ENCODE results near the gene ZCCHC14.
"Not testable (repeated sequence)": the region's sequence is repeated elsewhere in the genome, so short reads cannot be mapped to it uniquely, and the experiment has no call there.

The ZCCHC14 gene

DNA sequence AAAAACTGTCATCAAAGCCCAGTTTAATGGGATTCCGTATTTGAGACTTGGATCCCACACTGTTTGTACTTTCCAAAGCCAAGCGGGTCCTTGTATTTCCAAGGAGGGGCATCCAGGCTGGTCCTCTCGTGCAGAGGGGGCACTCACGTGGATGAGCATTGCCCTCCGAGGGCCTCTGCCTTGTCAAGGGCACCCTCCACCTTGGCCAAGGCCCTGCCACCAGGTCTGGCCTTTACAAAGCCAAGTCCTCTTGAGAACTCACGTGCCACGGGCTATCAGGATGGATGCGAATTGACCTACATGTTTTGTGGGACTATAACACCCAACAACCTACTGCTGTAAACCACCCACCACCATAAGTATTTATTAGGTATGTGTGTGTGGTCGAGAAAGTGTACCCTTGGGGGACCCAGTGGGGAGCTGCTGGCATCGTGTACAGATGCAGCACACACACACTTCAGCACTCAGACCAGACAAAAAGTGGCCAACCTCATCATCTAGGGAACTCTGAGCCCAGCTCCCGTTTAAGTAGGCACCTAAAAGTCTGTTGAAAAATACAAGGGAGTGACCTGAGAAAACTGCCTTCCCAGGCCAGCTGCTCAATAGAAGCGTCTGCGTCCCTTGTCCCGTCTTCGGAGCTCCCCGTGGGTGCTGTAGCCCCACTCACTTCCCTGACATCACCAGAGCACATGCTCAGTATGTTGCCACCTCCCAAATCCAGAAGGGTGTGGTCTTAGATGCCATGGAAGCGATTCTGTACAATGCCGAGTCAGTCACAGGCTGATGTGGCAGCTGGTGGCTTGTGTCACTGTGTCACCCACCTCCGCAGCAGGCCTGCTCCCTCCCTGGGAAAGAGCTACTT, 87.8 kb downstream of the ZCCHC14 start:
- no peak for DNase-seq

DNA sequence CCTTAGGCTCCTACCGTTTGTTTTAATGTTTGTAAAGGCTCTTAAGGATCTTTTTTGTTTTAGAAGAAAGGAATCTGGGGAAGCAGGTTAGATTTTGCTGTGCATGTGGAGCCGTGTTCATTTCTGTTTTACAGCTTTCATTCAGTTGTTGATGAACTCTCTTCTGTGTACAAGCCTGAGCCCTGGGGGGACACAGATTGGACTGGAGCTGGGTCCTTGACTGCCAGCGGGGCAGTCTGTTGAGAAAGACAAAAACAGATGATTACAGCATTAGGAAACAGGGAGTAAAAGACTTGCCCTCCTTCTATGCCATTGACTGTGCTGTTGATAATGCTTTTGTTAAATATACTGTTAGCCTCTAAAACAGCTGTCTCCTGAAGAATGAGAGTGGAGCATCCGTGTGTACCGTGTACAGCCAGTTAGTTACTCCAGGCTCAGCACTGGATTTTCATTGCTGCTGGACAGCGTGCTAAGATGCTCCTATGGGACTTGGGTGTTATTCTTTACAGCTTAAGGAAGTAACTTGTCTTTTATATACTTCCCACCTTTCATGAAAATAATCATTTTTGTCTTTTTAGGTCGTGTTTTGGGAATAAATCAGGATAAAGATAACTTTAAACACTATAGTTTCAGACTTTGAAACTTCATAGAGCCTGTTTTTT, 97.5 kb downstream of the ZCCHC14 start:
- no peak for DNase-seq

DNA sequence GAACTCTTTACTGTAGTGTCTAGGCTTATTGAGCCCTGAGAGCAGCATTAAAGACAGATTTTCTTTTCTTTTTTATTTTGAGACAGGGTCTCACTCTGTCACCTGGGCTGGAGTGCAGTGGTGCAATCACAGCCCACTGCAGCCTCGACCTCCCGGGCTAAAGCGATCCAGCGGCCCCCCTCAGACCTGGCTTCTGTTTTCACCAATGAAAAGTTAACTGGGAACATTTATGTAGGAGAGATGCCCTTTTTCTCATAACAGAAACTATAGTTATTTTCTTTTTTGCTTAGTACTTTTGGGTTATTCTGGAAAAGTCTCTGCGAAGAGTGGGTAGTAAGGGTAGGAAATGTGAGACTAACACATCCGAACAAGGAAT, 99.2 kb downstream of the ZCCHC14 start:
- no peak for DNase-seq

DNA sequence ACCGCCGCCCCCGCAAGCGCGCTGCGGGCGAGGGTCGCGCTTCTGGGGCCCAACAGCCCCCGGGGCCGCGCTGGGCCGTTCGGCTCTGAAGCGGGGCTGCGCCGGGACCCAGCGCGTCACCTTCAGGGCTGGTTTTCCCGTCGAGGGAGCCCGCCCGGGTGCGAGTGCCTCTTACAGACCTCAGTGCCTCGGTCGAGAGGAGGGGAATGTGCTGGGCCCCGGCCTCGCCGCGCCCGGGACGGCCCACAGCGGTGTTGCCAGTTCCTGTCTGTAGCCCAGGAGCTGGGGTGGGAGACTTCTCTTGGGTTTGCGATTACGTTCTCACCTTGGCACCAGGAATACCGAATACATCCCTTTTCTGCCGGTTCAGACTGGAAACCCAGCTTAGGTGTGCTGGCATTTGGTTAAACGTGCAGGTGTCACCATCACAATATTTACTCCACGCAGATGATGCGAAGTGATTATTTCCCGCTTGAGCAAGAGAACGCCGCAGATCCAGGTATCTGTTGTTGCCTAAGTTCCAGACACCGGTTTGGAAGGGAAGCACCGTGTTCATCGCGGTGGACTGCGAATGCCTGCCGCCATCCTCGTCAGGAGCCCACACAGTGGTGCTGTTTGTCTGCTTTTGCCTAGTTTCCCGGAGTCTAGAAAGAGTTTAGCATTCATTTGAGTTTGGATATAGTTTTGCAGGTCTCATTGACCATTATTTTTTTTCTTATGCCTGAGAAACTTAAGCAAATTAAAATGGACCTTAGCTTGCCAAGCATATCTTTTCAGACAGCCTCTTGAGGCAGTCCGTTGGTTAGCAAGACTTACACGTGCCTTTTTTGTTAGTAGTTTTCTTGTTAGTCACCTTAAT, 99.8 kb downstream of the ZCCHC14 start:
- no peak for DNase-seq

DNA sequence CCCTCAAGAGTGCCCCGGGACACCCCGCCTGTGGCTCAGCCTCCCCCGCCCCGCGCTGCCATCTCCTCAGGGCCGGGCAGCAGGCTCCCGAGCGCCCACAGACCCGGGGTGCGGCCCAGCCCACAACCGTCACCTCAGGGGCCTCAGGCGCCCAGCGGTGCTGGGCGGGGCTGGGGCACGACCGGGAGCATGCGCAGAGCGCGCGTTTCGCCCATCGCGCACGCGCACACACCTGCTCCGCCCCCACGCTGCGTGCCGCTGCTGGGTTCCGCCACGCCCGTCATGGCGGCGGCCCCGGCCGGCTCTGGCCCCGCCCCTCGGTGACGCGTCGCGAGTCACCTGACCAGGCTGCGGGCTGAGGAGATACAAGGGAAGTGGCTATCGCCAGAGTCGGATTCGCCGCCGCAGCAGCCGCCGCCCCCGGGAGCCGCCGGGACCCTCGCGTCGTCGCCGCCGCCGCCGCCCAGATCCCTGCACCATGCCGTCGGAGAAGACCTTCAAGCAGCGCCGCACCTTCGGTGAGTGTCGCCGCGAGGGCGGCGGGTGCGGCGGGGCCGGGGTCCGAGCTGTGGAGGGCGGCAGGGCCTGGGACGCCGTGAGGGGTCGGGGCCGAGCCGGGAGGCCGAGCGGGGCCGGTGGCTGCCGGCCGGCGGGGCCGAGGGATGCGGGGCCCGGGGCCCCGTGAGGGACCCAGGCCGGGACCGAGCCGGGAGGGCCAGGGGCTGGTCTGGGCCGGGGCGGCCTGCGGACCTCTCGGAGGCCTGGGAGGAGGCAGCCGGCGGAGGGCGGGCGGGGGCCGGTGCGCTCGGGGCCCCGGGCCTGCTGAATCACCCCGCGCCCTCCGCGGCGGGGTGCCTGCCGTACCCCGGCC, 100.6 kb downstream of the ZCCHC14 start, which contains the start of gene MAP1LC3B:
MAP1LC3B (plus strand) TSS at position 387 of the 871 bp plus-strand sequence; CDS start at position 479, 92 bp downstream.
- DNase-seq, result peak; percentile 92

DNA sequence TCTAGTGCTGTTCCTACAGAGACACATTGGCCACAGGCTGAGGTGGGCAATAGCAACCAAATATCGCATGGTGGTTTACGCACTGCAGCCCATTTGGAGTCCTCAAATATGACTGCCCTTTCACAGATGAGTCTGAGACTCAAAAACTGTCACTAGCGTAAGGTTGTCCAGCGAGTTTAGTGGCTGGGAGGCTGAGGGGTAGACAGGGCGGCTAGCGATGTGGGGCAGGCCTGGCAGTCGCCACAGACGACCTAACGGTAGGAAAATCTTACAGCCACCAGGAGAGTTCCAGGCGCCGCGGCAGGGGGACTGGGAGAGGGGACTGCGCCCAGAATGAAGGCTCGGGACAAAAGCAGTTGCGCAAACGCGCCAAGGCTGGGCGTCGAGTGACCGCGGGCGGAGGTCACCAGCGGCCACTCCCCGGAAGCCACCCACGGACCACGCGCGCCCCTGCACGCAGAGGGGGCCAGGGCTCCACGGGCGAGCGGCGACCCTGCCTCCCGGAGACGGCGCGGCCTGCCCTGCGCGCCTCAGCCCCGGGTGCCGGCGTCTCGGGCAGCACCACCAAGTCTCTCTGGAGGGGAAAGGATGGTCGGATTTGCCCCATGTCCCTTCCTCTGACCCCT, 101.4 kb downstream of the ZCCHC14 start:
- peak; percentile 20 for DNase-seq

DNA sequence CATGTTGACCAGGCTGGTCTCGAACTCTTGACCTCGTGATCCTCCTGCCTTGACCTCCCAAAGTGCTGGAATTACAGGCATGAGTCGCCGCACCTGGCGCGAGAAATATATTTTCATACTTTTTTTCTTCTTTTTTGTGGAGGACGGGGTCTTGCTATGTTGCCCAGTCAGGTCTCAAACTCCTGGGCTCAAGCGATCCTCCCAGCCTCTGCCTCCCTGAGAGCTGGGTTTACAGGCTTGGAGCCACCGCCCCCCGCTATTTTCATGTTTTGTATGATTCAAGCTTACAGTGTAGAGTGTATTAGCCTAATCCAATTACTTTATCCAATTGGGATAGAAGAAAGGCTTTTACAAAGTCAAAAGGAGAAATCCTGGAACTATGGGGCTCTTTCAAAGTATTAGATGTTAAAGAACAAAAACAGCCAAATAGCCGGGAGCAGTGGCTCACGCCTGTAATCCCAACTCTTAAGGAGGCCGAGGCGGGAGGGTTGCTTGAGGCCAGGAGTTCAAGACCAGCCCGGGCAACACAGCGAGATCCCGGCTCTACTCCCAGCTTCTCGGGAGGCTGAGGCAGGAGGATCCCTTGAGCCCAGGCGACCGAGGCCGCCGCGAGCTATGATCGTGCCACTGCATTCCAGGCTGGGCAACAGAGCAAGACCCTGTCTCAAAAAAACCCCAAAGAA, 102.0 kb downstream of the ZCCHC14 start:
- no peak for DNase-seq

DNA sequence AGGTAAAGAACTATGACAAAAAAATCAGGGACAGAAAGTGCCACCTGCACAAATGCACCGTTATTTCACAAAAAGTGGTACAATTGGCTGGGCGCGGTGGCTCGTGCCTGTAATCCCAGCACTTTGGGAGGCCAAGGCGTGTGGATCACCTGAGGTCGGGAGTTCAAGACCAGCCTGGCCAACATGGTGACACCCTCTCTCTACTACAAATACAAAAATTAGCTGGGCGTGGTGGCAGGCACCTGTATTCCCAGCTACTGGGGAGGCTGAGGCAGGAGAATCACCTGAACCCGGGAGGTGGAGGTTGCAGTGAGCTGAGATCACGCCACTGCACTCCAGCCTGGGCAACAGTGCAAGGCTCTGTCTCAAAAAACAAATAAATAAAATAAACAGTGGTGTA, 102.9 kb downstream of the ZCCHC14 start:
- not testable (repeated sequence) for DNase-seq

DNA sequence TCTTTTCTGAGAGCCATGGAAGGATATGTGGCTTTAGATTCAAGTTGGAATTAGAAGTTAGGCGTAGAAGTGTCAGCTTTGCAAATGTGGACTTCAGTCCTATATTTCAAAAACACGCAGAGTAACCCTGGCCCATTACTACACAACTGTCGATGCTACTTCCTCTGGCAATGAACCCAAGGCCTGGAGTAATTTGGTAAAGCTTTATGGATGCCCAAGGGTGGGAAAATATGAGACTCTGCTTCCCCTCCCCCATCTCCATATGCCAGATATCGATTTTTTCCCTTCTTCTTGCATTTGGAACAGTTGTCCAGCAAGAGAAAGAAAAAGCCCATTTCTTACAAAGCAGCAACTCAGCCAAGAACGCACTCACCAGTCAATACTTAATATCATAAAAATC, 103.6 kb downstream of the ZCCHC14 start:
- no peak for DNase-seq

DNA sequence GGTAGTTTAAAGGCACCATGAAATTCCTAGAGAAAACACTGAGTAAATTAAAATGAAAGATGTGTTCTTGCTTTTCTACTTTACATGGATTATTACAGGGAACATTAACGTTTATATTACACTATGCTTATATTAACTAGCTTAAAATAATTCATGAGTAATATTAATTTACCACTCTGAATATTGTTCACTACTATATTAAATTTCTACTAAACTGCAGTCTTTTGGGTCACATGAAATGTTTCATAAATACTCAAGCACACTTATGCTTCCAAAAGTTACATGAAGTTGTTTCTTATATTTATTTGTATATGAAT, 104.0 kb downstream of the ZCCHC14 start:
- no peak for DNase-seq

DNA sequence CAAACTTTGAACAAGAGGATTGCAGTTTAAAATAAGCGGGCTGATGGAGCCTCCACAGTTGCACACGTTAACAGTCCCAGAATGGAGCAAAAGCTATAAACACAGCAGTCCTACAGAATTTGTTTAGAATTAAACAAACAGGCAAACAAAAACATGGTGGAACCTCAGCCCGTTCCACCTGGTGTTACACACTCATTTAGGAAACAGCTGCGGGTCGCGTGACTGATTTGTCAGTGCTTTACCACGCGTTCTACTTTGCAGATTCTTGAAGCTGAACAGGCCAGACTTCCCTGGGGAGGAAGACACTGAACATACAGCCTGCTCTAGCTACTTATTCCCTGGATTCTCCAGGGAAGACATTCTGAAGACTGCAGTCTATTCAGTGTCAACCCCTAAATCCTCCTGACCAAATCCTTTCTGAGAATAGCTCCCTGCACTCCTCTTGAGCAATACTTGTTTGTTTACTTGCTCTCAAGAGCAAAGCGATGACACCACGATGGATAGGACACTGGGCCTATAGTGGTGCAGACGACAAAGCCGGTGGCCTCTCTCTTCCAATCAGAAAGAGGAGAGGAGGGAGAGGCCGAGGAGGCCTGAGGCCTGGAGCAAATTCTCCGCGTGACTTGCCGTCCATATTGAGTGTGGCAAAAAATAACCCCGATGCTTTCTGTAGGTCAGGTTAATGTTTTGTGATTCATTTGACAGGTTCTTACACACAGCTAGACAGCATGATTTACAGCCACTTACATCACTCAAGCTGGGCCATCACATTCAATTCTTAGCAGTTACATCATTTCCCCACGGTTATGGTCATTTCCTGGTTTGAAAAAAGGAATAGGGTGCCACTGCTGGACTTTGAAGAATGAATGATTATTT, 104.6 kb downstream of the ZCCHC14 start:
- peak; percentile 100 for DNase-seq

DNA sequence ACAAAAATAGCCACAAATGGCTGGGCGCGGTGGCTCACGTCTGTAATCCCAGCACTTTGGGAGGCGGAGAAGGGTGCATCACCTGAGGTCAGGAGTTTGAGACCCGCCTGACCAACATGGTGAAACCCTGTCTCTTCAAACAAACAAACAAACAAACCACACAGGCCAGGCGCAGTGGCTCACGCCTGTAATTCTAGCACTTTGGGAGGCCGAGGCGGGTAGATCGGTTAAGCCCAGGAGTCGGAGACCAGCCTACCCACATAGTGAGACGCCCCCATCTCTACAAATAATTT, 108.0 kb downstream of the ZCCHC14 start:
- DNase-seq, result not testable (repeated sequence)

DNA sequence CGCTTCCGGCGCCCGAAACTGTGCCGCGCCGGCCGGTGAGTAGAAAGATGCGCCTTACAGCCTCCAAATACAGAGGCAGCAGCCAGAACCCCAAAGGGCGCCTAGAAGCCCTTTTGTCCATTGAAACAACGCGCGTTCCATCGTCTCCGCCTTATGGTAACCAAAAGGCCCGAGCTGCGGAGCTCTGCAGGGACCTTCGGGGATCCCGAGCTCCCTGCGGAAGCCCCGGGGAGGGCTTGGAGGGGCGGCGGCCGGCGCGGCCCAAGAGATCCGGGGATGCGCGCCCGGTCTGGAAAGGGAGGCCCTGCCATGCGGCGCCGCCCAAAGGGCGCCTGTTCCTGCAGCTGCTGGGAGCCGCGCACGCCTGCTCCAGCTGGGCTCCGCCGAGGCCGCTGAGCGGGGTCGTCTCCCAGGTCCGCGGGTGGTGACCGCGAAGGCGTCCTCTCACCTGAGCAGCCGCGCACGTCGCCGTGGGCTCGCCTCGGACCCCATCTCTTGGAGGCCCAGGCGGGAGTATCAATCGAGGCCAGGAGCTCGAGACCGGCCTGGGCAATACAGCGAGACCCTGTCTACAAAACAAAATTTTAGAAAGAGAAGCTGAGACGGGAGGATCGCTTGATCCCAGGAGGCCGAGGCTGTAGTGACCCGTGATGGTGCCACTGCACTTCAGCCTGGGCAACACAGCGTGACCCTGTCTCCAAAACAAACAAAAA, 108.5 kb downstream of the ZCCHC14 start:
- DNase-seq, result peak; percentile 85

DNA sequence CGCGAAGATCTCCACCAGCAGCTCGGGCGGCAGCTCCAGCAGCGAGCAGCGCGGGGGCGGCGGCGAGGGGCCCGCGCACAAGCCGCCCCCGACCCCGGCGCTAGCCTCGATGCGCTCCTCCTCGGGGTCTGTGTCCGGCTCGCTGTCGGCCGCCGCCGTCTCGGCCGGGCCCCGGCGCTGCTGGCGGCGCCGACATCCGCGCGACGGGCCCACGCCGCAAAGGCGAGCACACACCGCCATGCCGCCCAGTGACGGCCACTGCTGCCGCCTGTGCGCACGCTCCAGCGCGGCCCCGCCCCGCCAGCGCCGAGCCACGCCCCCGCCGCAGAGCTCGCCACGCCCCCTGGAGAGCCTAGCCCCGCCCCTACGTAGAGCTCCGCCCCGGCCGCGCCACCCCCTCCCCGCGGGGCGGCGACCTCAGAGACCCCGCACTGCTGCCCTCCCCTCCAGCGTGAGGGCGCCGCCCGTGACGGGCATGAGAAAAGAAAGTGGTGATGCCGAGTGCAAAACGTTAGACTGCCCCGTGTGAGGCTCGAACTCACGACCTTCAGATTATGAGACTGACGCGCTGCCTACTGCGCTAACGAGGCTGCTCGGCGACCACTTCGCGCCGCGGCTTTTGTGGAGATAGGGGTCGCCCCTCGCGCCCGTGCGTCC, 109.2 kb downstream of the ZCCHC14 start, which contains the start of gene FBXO31:
FBXO31 (minus strand) TSS at position 272 of the 657 bp plus-strand sequence; CDS start at position 240, 32 bp downstream.
- peak; percentile 90 for DNase-seq

DNA sequence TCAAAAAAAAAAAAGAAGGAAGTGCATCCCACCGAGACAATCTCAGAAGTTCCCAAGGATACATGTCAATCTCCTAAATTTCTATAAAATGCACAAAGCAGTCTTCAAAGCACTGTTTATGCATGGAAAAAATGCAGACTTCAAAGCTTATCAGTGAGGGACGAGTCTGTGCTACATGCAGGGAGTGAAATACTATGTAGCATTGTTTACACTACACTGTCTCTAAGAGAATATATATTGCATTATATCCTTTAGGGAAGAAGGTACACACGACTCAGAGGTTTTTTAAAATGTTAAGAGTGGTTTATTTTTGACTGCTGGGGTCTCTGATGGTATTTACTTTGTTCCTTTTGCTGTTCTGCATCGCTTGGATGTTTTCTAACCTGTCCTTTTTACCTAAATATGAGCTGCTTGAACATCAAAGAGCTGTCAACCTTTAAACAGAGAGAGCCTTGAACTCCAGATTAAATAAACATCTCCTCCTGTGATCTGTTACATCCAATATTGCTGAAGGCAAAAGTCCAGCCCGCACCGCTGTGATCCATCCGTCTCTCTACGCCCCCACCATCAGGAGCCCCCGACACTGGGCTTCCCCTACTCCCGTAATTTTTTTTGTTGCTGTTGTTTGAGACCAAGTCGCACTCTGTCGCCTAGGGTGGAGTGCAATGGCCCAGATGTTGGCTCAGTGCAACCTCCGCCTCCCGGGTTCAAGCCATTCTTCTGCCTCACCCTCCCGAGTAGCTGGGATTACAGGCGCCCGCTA, 110.6 kb downstream of the ZCCHC14 start:
- no peak for DNase-seq

DNA sequence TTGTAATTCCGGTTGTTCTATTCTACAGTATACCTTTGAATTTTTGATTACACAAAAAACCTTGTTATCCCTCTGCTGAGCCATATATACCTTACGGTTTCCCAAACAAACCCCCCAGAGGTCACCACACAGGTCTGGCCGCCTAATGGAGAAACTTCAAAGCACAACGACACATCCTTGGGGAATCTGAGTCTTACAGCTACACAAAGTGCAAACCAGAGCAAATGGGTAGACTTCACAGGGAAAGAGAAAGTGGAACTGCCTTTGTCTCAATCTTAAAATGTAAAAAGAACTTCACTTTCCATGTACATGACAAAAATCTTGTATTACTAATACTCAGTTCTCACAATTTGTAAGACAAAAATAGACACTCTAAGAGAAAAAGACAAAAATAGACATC, 111.9 kb downstream of the ZCCHC14 start:
- DNase-seq, result no peak

DNA sequence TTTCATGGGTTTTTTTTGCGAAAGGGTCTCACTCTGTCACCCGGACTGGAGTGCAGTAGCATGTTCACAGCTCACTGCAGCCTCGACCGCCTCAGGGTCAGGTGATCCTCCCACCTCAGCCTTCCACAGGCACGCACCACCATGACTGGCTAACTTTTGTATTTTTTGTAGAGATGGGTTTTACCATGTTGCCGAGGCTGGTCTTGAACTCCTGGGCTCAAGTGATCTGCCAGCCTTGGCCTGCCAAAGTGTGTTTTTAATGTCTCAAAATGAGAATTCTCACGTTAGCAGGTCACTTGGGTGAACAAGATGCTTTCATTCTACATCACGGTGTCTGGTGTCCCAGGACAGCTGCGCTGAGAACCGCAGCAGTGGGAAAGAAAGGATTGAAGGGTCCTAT, 112.4 kb downstream of the ZCCHC14 start:
- DNase-seq, result no peak

DNA sequence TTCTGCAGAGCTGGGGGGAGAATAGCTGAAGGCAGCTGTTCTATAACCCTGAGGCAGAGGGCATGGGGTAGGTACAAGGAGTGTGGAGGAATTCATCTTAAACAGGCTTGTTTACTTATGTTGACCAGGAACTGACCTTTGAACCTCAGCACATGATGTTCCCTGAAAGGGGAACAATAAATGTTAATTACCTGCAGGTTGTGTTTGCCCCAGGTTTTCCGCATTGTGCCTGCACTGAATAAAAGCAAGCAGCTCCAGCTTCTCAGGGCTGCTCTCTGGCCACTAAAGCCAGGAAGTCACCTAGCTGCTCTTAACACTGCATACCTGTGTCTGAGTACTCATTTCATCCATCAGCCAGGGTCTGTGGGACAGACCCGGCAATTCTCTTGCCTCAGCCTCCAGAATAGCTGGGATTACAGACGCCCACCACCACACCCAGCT, 113.5 kb downstream of the ZCCHC14 start:
- DNase-seq, result not testable (repeated sequence)

Measured in SHP77 treated with DMSO at 0.1 percent for 48 hours (cell line).